PC-3 (cell line): Measurements from ENCODE around the gene DCLK1.

Experiments
- EZH2 ChIP-seq: fragments of 300-600 bp; sonication (generic); IDR thresholded peaks from one replicate; pipeline ENCODE4 v1.6.1; 2017; ENCODE audit warnings: antibody characterized with exemption, mild to moderate bottlenecking, low read length; ENCODE audit not compliant: unreplicated experiment
- TF ChIP-seq, protein P1 (sequence below): fragments of 300-600 bp; sonication (generic); conservative IDR thresholded peaks from 2 replicates; pipeline ENCODE4 v1.5.1; 2017; ENCODE audit warnings: antibody characterized with exemption, low read depth, mild to moderate bottlenecking, low read length

DNA sequence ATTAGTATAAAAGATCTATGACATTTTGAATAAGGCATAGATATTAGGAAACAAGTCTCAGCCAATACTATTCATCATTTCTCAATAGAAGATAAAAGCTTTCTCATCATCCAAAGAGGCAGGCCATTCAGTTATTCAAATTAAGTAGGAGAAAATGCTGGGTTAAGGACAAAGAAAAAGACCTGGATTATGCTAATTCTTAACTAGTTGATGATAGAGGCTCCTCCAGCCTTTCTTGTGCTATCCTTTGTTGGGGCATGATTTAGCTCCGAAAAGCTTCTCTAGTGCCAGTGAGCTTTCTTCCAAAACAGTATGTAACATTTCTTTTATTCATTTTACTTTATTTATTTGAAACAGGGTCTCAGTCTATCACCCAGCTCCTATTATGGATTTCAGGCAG, 223.0 kb downstream of the DCLK1 start:
- TF ChIP-seq, protein P1, sequence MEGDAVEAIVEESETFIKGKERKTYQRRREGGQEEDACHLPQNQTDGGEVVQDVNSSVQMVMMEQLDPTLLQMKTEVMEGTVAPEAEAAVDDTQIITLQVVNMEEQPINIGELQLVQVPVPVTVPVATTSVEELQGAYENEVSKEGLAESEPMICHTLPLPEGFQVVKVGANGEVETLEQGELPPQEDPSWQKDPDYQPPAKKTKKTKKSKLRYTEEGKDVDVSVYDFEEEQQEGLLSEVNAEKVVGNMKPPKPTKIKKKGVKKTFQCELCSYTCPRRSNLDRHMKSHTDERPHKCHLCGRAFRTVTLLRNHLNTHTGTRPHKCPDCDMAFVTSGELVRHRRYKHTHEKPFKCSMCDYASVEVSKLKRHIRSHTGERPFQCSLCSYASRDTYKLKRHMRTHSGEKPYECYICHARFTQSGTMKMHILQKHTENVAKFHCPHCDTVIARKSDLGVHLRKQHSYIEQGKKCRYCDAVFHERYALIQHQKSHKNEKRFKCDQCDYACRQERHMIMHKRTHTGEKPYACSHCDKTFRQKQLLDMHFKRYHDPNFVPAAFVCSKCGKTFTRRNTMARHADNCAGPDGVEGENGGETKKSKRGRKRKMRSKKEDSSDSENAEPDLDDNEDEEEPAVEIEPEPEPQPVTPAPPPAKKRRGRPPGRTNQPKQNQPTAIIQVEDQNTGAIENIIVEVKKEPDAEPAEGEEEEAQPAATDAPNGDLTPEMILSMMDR: no peak
- TF ChIP-seq EZH2: no peak
